GM23338 (cell line): ENCODE results near the gene ODAM.

Experiments
- CTCF ChIP-seq, 2 experiments: fragments of 200-600 bp in 1 of 2; sonication (generic) in 1 of 2; conservative IDR thresholded peaks; 2 replicates each; pipeline versions ENCODE4 v1.5.1 to v1.6.1; 2016 to 2017; ENCODE audit warnings: antibody characterized with exemption in 2 of 2, low read depth in 2 of 2, mild to moderate bottlenecking in 2 of 2, moderate library complexity in 1 of 2
- EZH2 ChIP-seq: fragments of 200-600 bp; sonication (generic); IDR thresholded peaks from one replicate; pipeline ENCODE4 v1.8.0; 2017; ENCODE audit warnings: antibody characterized with exemption, mild to moderate bottlenecking, low read depth; ENCODE audit not compliant: unreplicated experiment
- POLR2AphosphoS5 ChIP-seq: IDR thresholded peaks from 2 replicates; pipeline ENCODE4 v1.6.1; 2016; ENCODE audit warnings: antibody characterized with exemption, low read depth

- TF ChIP-seq POLR2AphosphoS5 (no peak), EZH2 (no peak), CTCF (conservative IDR thresholded peaks at IDR 0.05; ENCODE audit: low read depth in 2 of 2) (no peak)
Measured at GRCh38 chr4:70178075-70178660, 17.4 kb upstream of the ODAM start.
